Activated T-cell treated with anti-CD3 and anti-CD28 coated beads, Interleukin-2, amount 50 U/mL, for 24 hours (primary cell): ENCODE results near the gene AK8.
"Not testable (repeated sequence)": the region's sequence is repeated elsewhere in the genome, so short reads cannot be mapped to it uniquely, and the experiment has no call there.

Experiments used
- DNase-seq: peaks from one replicate; pipeline ENCODE4 v3.0.0-alpha.2; 2020
- H3K27ac Mint-ChIP-seq: 2 replicates; pipeline ENCODE4 v1.8.0; 2020; ENCODE audit warnings: mild to moderate bottlenecking, mixed read lengths
- H3K27me3 Mint-ChIP-seq: 2 replicates; pipeline ENCODE4 v1.8.0; 2020; ENCODE audit warnings: mixed read lengths
- H3K36me3 Mint-ChIP-seq: 2 replicates; pipeline ENCODE4 v1.8.0; 2020; ENCODE audit warnings: low read depth, mixed read lengths
- H3K4me1 Mint-ChIP-seq: 2 replicates; pipeline ENCODE4 v1.8.0; 2020; ENCODE audit warnings: low read depth, mixed read lengths
- H3K4me3 Mint-ChIP-seq: 2 replicates; pipeline ENCODE4 v1.8.0; 2020; ENCODE audit warnings: mild to moderate bottlenecking, moderate library complexity, mixed read lengths
- H3K9me3 Mint-ChIP-seq: 2 replicates; pipeline ENCODE4 v1.8.0; 2020; ENCODE audit warnings: mixed read lengths

Gene AK8

DNA sequence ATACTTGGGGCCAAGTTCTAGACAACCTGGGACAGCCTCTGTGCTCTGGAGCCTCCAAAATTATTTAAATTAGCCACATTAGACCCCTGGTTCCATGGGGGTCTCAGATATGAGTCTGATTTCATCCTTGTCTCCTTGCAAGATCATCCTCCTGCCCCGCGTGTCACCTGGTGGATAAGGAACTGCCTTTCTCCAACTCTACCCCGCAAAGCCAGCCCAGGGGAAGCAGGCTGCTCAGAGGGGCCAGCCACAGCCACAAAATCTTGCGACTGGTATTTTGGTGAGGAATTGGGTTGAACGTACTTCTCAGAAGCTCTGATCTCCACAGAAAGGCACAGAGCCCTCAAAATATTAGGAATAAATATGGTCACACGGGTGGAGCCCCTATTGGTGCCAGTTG lies 101.2 kb downstream of the AK8 start:
- H3K27me3 Mint-ChIP-seq: peaks cover 26% of the 10 kb centered on the region
- no peak overlapping the region for H3K4me3 Mint-ChIP-seq
- no peak for DNase-seq
- H3K36me3 Mint-ChIP-seq: peaks cover 2% of the 10 kb centered on the region
- no peak overlapping the region for H3K27ac Mint-ChIP-seq
- peaks cover 20% of the 10 kb centered on the region for H3K4me1 Mint-ChIP-seq
- peaks cover 2% of the 10 kb centered on the region for H3K9me3 Mint-ChIP-seq

DNA sequence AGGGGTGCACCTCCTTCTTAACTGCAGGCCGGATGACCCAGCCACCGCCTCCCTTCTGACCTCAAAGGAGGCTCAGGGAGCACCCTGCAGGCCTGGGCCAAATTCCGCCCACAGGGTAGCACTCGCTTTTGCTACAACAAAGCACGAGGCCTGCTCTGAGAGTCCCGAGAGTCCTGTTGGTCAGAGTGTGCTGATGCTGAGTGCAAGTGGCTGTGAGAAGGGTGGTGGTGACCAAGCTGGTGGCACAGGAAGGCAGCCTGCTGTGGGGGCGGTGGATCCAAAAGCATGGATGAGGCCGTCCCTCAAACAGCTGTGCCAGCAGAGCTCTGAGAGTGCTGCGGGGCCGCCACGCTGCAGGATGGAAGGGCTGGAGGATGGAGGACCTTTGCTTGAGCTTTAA lies 101.8 kb downstream of the AK8 start:
- H3K36me3 Mint-ChIP-seq: peaks cover 3% of the 10 kb centered on the region
- no peak overlapping the region for H3K27ac Mint-ChIP-seq
- H3K9me3 Mint-ChIP-seq: peaks cover 8% of the 10 kb centered on the region
- H3K4me1 Mint-ChIP-seq: peaks cover 20% of the 10 kb centered on the region
- DNase-seq: no peak
- H3K4me3 Mint-ChIP-seq: no peak overlapping the region
- H3K27me3 Mint-ChIP-seq: peaks cover 23% of the 10 kb centered on the region

DNA sequence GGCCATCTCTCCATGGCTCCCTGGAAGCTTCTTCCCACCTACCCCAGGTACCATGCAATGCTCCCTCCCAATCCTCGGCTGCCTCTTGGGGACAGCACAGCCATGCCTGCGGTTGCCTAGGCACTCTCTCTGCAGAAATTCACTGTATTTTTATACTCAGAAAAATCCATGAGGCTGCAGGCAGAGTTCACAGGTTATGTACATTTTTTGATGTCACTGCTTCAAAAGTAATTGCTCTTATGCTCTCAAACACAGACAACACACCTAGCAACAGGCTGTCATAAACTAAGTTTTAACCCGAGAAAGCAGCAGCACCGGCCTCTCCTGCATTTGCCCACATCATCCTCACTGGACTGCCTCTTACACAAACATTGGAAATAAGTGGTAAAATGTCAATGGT lies 102.4 kb downstream of the AK8 start:
- H3K4me3 Mint-ChIP-seq: no peak overlapping the region
- peaks cover 3% of the 10 kb centered on the region for H3K36me3 Mint-ChIP-seq
- peaks cover 22% of the 10 kb centered on the region for H3K27me3 Mint-ChIP-seq

DNA sequence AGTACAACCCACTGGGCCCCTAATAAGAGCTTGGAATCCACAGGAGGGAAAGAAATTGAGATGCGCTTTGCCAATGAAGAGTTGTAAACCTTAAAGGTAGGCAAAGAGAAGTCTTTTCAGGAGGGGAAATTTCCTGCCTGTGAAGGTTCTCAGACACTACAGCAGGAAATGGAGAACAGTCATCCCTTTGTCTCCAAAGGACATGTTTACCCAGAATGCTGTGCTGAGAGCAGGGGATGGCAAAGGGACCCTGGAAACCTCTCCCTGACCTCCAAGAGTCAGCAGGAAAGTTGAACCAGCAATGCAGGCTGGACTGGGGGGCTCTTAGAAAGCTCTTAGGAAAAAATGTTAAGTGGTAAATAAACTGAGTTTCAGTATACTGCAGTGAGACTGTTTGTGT lies 103.2 kb downstream of the AK8 start:
- H3K36me3 Mint-ChIP-seq: peaks cover 4% of the 10 kb centered on the region
- peaks cover 9% of the 10 kb centered on the region for H3K9me3 Mint-ChIP-seq
- no peak overlapping the region for H3K27ac Mint-ChIP-seq
- no peak for DNase-seq
- H3K4me3 Mint-ChIP-seq: no peak overlapping the region
- peaks cover 13% of the 10 kb centered on the region for H3K27me3 Mint-ChIP-seq
- peaks cover 13% of the 10 kb centered on the region for H3K4me1 Mint-ChIP-seq

More for the DNA sequence above, 102.4 kb downstream of the AK8 start:
- Mint-ChIP-seq H3K4me1 (peaks cover 18% of the 10 kb centered on the region), H3K9me3 (peaks cover 9% of the 10 kb centered on the region), H3K27ac (no peak overlapping the region)
- DNase-seq: no peak

DNA sequence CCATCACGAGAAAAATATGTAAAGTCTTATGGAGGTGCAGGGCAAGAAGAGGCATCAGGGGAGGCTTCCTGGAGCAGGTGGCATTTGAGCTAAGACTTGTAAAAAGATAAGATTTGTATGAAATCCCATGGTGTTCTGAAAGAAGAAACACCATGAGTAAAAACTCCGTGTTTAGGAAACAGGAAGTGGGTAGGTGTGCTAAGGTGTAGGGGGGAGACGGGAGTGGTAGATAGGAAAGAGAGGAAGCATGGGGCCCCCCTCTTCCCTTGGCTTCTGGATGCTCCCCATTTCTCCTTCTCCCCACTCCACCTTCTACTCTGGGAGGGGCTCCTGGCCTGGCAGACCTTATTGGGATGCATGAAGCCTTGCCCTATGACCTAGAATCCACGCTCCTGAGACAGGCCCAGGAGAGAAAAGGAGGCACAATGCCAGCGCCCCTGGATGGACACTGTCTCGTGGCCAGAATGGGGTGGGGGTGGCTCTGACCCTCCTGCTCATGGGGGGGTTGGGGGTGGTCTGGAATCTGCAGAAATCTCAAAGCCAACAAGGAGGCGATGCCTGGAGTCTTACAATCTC lies 104.2 kb downstream of the AK8 start:
- Mint-ChIP-seq H3K9me3 (peaks cover 9% of the 10 kb centered on the region), H3K36me3 (peaks cover 10% of the 10 kb centered on the region), H3K27me3 (peaks cover 5% of the 10 kb centered on the region), H3K4me1 (peaks cover 18% of the 10 kb centered on the region), H3K27ac (no peak overlapping the region), H3K4me3 (no peak overlapping the region)
- no peak for DNase-seq

DNA sequence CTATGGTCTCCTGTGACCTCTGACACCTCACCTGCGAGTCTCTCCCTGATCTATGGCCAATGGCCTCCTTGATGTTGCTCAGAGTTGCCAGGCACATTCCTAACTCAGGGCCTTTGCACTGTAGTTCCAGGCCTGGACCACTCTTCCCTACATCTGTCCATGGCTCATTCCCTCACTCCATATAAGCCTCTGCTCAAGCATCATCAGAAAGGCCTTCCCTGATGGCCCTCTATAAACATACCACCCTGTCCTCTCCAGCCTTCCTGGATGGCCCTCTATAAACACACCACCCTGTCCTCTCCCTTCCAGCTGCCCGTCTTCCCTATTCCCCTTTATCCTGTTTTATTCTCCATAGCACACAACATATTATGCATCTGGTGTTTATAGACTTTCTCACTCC lies 105.0 kb downstream of the AK8 start:
- H3K9me3 Mint-ChIP-seq: peaks cover 9% of the 10 kb centered on the region
- H3K27me3 Mint-ChIP-seq: peaks cover 5% of the 10 kb centered on the region
- DNase-seq: no peak
- no peak overlapping the region for H3K27ac Mint-ChIP-seq
- peaks cover 10% of the 10 kb centered on the region for H3K36me3 Mint-ChIP-seq
- no peak overlapping the region for H3K4me3 Mint-ChIP-seq
- H3K4me1 Mint-ChIP-seq: peaks cover 23% of the 10 kb centered on the region

DNA sequence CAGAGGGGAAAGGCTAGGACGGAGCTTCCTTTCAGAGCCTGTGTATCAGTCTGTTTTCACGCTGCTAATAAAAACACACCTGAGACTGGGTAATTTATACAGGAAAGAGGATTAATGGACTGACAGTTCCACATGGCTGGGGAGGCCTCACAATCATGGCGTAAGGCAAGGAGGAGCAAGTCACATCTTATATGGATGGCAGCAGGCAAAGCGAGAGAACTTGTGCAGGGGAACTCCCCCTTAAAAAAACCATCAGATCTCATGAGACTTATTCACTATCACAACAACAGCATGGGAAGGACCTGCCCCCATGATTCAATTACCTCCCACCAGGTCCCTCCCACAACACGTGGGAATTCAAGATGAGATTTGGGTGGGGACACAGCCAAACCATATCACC lies 106.3 kb downstream of the AK8 start:
- not testable (repeated sequence) for H3K27me3 Mint-ChIP-seq, H3K36me3 Mint-ChIP-seq, DNase-seq, H3K9me3 Mint-ChIP-seq, H3K27ac Mint-ChIP-seq, H3K4me3 Mint-ChIP-seq
- H3K4me1 Mint-ChIP-seq: peaks cover 23% of the 10 kb centered on the region

DNA sequence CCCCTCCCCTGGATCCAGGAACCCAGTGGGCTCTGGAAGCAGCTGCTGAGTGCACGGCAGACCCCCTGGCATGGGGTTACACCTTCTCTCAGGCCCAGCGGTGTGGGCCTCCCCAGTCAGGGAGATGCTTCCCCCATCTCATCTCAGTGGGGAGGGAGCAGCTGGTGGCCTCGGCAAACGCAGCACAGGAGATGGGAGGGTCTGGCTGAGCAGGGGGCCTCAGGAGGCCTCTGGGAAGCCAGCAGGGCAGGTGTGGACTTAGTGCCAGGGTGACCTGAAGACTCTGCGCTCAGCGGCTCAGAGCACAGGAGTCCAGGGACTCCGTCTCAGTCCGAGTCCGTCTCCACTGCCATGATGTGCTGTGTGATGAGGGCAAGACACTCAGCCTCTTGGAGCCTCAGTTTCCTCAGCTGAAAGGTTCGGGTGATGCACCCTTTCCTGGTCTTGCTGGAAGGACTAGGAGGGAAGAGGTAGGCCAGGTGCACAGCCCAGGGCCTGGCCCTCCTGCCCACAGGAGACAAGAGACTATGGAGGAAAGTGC lies 107.2 kb downstream of the AK8 start:
- peaks cover 10% of the 10 kb centered on the region for H3K36me3 Mint-ChIP-seq
- no peak for DNase-seq
- peak overlapping the region; percentile 91 for H3K4me3 Mint-ChIP-seq
- peaks cover 23% of the 10 kb centered on the region for H3K4me1 Mint-ChIP-seq
- H3K9me3 Mint-ChIP-seq: peaks cover 9% of the 10 kb centered on the region
- no peaks in the 10 kb centered on the region for H3K27me3 Mint-ChIP-seq
- peak overlapping the region; percentile 97 for H3K27ac Mint-ChIP-seq

DNA sequence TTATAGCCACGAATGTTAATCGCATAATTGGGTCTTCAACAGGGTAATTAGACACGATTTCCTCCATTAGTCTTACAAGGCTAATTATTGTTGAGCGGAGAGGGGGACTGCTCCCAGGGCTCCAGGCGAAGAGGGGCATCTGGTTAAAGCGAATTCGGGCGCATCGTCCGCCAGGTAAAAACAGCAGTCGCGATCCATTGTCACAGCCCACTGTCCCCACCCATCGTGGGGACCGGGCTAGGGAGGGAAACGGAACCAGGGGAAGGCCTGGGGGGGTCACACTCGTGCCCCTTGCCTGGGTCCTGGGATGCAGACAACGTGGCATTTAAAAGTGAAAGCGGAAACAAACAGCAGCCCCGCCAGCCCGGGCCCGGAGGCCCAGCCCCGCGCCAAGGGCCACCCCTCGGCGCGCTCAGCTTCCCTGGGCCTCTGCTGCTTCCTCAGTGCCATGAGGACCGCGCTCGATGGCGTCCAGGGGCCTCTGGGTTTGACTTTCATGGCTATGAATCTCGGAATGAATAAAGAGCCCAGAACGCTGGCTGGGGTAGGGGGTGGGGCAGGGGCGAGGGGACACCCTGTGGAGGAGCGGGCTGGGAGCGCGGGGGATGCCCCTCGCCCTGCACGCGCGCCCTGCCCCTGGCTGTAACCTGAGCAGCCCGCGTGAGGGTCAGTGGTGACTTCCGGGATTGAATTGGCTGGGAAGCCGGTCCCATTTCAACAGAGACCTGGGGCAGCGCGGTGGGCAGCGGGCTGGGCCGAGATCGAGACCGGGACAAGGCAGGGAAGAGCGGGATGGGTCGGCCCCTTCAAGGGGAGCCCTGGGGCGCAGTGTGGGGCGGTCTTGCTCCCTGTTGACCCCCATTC lies 107.9 kb downstream of the AK8 start:
- peak overlapping the region; percentile 91 for H3K4me3 Mint-ChIP-seq
- H3K4me1 Mint-ChIP-seq: peaks cover 23% of the 10 kb centered on the region
- peaks cover 10% of the 10 kb centered on the region for H3K36me3 Mint-ChIP-seq
- H3K27ac Mint-ChIP-seq: peak overlapping the region; percentile 97
- no peaks in the 10 kb centered on the region for H3K27me3 Mint-ChIP-seq
- DNase-seq: peak; percentile 81
- H3K9me3 Mint-ChIP-seq: peaks cover 9% of the 10 kb centered on the region

DNA sequence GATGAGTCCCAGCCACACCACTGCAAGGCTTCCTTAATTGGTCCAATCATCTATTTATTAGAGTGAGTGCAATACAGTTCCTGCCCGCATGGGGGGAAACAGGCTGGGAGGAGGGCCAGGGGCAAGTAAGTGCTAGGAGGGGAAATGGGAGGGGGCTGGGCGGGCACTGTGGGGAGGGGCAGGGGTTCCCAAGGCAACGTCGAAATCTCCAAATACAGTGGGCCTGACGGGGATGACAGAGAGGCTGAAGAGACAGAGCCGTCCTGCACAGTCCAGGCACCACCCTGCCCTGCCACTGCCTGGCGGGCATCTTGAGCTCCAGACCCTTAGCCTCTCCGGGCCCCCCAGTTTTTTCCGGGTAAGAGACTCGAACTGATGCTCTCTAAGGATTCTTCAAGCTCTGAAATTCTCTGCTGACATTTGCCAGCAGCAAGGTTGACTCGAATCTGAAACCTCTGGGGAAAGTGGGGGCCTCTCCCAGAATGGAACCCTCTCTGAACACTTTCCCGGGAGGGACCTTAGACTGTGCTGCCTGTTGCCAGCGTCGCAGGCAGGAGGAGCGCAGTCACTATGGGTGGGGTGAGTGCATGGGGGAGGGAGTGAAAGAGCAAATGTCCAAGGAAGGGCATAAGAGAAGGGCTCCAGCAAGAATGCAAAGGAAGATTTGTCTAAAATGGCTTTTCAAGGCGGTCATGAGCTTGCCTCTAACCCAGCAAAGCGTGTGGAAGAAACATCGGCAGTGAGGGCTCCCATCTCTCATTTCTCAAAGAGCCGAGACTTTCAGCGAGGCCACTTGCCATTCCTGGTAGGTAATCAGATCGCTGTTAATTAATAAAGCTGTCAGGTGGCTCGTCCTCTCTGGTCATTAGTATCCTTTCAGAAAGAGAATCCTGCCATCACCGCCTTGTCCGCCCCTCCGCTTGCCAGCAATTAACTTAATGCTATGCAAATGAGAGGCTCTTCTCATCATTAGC lies 108.9 kb downstream of the AK8 start:
- Mint-ChIP-seq H3K36me3 (peaks cover 10% of the 10 kb centered on the region), H3K4me3 (peak overlapping the region; percentile 91), H3K4me1 (peaks cover 23% of the 10 kb centered on the region), H3K27ac (peak overlapping the region; percentile 97), H3K27me3 (no peaks in the 10 kb centered on the region), H3K9me3 (peaks cover 9% of the 10 kb centered on the region)
- DNase-seq: peak; percentile 72

DNA sequence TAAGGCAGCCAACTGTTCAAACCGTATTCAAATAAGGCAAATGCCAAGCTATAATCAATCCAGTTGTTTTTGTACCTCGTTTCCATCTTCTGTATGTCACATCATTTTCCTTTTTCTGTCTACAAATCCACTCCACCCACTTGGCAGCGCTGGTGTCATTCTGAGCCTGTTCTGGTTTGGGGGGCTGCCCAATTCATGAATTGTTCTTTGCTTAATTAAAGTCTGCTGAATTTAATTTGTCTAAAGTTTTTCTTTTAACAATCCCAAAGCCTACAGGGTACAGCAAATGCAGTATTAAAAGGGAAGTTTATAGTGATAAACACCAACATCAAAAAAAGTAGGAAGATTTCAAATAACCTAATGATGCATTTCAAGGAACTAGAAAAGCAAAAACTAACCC lies 114.5 kb downstream of the AK8 start:
- no peak for DNase-seq
- Mint-ChIP-seq H3K4me3 (no peak overlapping the region), H3K27ac (no peak overlapping the region), H3K36me3 (no peaks in the 10 kb centered on the region), H3K27me3 (peaks cover 5% of the 10 kb centered on the region), H3K4me1 (peaks cover 3% of the 10 kb centered on the region), H3K9me3 (no peaks in the 10 kb centered on the region)

DNA sequence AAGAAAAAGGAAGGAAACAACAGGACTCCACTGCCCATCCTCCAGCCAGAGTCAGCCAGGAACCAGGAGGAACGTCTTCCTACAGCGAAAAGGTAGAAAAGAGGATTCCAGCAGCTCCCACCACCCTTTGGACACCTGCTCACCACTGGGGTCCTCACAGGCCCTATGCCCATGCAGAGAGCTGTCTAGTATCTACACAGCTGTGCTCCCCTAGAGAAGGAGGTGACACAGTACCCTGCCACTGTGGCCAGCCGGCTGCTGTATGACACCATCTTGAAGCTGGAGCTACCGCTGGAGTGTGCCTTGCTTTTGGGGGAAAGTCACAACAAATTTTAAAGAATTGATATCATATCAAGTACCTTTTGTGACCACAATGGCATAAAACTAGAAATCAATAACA lies 115.2 kb downstream of the AK8 start:
- H3K4me3 Mint-ChIP-seq: no peak overlapping the region
- no peak overlapping the region for H3K27ac Mint-ChIP-seq
- DNase-seq: no peak
- peaks cover 8% of the 10 kb centered on the region for H3K27me3 Mint-ChIP-seq
- H3K9me3 Mint-ChIP-seq: no peaks in the 10 kb centered on the region
- H3K4me1 Mint-ChIP-seq: no peaks in the 10 kb centered on the region
- H3K36me3 Mint-ChIP-seq: no peaks in the 10 kb centered on the region

DNA sequence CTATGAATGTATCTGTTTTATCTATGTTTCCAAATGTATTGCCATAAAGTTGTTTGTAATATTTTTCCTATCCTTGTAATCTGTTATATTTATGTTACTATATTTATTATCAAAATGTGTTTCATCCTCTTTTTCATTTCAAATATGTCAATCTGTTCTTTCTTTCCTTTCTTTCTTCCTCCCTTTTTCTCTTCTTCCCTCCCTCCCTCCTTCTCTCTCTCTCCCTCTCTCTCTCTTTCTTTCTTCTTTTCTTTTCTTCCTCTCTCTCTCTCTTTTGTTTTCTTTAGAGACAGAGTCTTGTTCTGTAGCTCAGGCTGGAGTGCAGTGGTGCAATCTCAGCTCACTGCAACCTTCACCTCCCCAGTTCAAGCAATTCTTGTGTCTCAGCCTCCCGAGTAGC lies 116.5 kb downstream of the AK8 start:
- no peaks in the 10 kb centered on the region for H3K9me3 Mint-ChIP-seq
- H3K27me3 Mint-ChIP-seq: peaks cover 8% of the 10 kb centered on the region
- no peaks in the 10 kb centered on the region for H3K4me1 Mint-ChIP-seq
- H3K27ac Mint-ChIP-seq: no peak overlapping the region
- no peak for DNase-seq
- H3K36me3 Mint-ChIP-seq: no peaks in the 10 kb centered on the region
- H3K4me3 Mint-ChIP-seq: no peak overlapping the region

DNA sequence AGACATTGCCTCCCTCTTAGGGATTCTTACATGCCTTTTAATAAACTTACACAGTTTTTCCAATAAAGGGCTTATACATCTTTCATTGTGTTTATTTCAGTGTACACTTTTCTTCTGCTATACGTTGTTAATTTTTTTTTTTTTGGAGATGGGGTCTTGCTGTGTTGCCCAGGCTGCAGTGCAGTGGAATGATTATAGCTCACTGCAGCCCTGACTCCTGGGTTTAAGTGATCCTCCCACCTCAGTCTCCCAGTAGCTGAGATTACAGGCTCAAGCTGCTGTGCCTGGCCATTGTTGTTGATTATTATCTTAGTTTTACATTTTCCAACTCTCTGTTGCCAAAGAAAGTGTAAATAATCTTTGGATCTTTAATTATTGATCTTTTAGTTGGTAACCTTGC lies 118.0 kb downstream of the AK8 start:
- H3K27me3 Mint-ChIP-seq: peaks cover 8% of the 10 kb centered on the region
- H3K36me3 Mint-ChIP-seq: no peaks in the 10 kb centered on the region
- H3K4me3 Mint-ChIP-seq: no peak overlapping the region
- no peaks in the 10 kb centered on the region for H3K9me3 Mint-ChIP-seq
- DNase-seq: no peak
- H3K4me1 Mint-ChIP-seq: no peaks in the 10 kb centered on the region
- no peak overlapping the region for H3K27ac Mint-ChIP-seq
